GM23338 (cell line): ENCODE measurements around the gene AMPD3. TPM values are rescaled to one million over a fixed set of nuclear protein-coding genes. Genes with fewer than 3 reads are reported as not detected.

Source experiments
- ATAC-seq: fragments of 200-7000 bp; cut with Tn5 transposase; 3 replicates; pipeline ENCODE4 v1.9.1; 2020
- DNase-seq: peaks from one replicate; pipeline ENCODE4 v3.0.0-alpha.2; 2015; ENCODE audit warnings: low spot score
- H2AFZ ChIP-seq: fragments of 200-600 bp; sonication (generic); 2 replicates; pipeline ENCODE4 v1.8.0; 2016; ENCODE audit warnings: antibody characterized with exemption, mild to moderate bottlenecking, moderate library complexity
- H3F3A ChIP-seq: fragments of 200-600 bp; sonication (generic); replicated peaks from 2 replicates; pipeline ENCODE4 v1.8.0; 2017; ENCODE audit warnings: antibody characterized with exemption, mixed run types, low read depth
- H3K27ac ChIP-seq: fragments of 200-600 bp; sonication (generic); 2 replicates; pipeline ENCODE4 v1.6.1; 2016; ENCODE audit warnings: low read depth
- H3K27me3 ChIP-seq: fragments of 200-600 bp; sonication (generic); 2 replicates; pipeline ENCODE4 v1.8.0; 2016; ENCODE audit warnings: mild to moderate bottlenecking, mixed run types, moderate library complexity; ENCODE audit not compliant: insufficient read depth
- H3K36me3 ChIP-seq: fragments of 200-600 bp; sonication (generic); 2 replicates; pipeline ENCODE4 v1.8.0; 2016; ENCODE audit warnings: mild to moderate bottlenecking; ENCODE audit not compliant: insufficient read depth
- H3K4me1 ChIP-seq: fragments of 200-600 bp; sonication (generic); 2 replicates; pipeline ENCODE4 v1.8.0; 2016; ENCODE audit warnings: mild to moderate bottlenecking, moderate library complexity; ENCODE audit not compliant: insufficient read depth
- H3K4me2 ChIP-seq: fragments of 200-600 bp; sonication (generic); 2 replicates; pipeline ENCODE4 v1.7.1; 2017; ENCODE audit warnings: mixed run types
- H3K4me3 ChIP-seq: fragments of 200-600 bp; sonication (generic); 2 replicates; pipeline ENCODE4 v1.6.1; 2016; ENCODE audit warnings: mixed run types
- H3K79me2 ChIP-seq: fragments of 200-600 bp; sonication (generic); replicated peaks from 2 replicates; pipeline ENCODE4 v1.8.0; 2017; ENCODE audit warnings: mild to moderate bottlenecking; ENCODE audit not compliant: insufficient read depth
- H3K9me2 ChIP-seq: fragments of 200-600 bp; sonication (generic); 2 replicates; pipeline ENCODE4 v1.8.0; 2017; ENCODE audit not compliant: insufficient read depth
- H4K20me1 ChIP-seq: fragments of 200-600 bp; sonication (generic); replicated peaks from 2 replicates; pipeline ENCODE4 v1.8.0; 2017; ENCODE audit warnings: mild to moderate bottlenecking; ENCODE audit not compliant: insufficient read depth
- H3K27ac Mint-ChIP-seq: 2 replicates; pipeline ENCODE4 v1.8.0; 2020; ENCODE audit warnings: inconsistent platforms, mild to moderate bottlenecking, moderate library complexity, mixed read lengths
- H3K27me3 Mint-ChIP-seq: 3 replicates; pipeline ENCODE4 v1.8.0; 2022; ENCODE audit warnings: low read depth, mild to moderate bottlenecking, moderate library complexity, mixed read lengths, inconsistent platforms; ENCODE audit not compliant: insufficient read depth, poor library complexity
- H3K36me3 Mint-ChIP-seq: 3 replicates; pipeline ENCODE4 v1.8.0; 2021; ENCODE audit warnings: low read depth, mild to moderate bottlenecking, inconsistent platforms, moderate library complexity, mixed read lengths
- H3K4me1 Mint-ChIP-seq: 3 replicates; pipeline ENCODE4 v1.8.0; 2020; ENCODE audit warnings: mild to moderate bottlenecking, inconsistent platforms, mixed read lengths
- H3K4me3 Mint-ChIP-seq: 3 replicates; pipeline ENCODE4 v1.8.0; 2021; ENCODE audit warnings: moderate library complexity, mild to moderate bottlenecking, inconsistent platforms, mixed read lengths
- H3K9me3 Mint-ChIP-seq: 3 replicates; pipeline ENCODE4 v1.8.0; 2020; ENCODE audit warnings: moderate library complexity, mild to moderate bottlenecking, inconsistent platforms, mixed read lengths
- CREB1 ChIP-seq: fragments of 250-450 bp; sonication (Bioruptor Pico); IDR thresholded peaks from 2 replicates; pipeline ENCODE4 v1.5.0; 2020; ENCODE audit warnings: low read depth, mild to moderate bottlenecking, moderate library complexity
- CTCF ChIP-seq, 2 experiments: fragments of 200-600 bp in 1 of 2; sonication (generic) in 1 of 2; conservative IDR thresholded peaks; 2 replicates each; pipeline versions ENCODE4 v1.5.1 to v1.6.1; 2016 to 2017; ENCODE audit warnings: antibody characterized with exemption in 2 of 2, low read depth in 2 of 2, mild to moderate bottlenecking in 2 of 2, moderate library complexity in 1 of 2
- ETS1 ChIP-seq: IDR thresholded peaks from 2 replicates; pipeline ENCODE4 v1.6.1; 2016; ENCODE audit warnings: antibody characterized with exemption
- EZH2 ChIP-seq: fragments of 200-600 bp; sonication (generic); IDR thresholded peaks from one replicate; pipeline ENCODE4 v1.8.0; 2017; ENCODE audit warnings: antibody characterized with exemption, mild to moderate bottlenecking, low read depth; ENCODE audit not compliant: unreplicated experiment
- EZH2phosphoT487 ChIP-seq: fragments of 200-600 bp; sonication (generic); IDR thresholded peaks from one replicate; pipeline ENCODE4 v1.8.1; 2018; ENCODE audit warnings: antibody characterized with exemption; ENCODE audit not compliant: unreplicated experiment
- JUNB ChIP-seq: IDR thresholded peaks from one replicate; pipeline ENCODE4 v1.6.1; 2016; ENCODE audit warnings: antibody characterized with exemption; ENCODE audit not compliant: unreplicated experiment
- NANOG ChIP-seq: IDR thresholded peaks from 2 replicates; pipeline ENCODE4 v1.6.1; 2016; ENCODE audit warnings: antibody characterized with exemption, borderline replicate concordance
- POLR2AphosphoS5 ChIP-seq: IDR thresholded peaks from 2 replicates; pipeline ENCODE4 v1.6.1; 2016; ENCODE audit warnings: antibody characterized with exemption, low read depth
- REST ChIP-seq: IDR thresholded peaks from one replicate; pipeline ENCODE4 v1.6.1; 2018; ENCODE audit warnings: antibody characterized with exemption; ENCODE audit not compliant: unreplicated experiment
- STAT1 ChIP-seq: IDR thresholded peaks from one replicate; pipeline ENCODE4 v1.6.1; 2016; ENCODE audit warnings: antibody characterized with exemption; ENCODE audit not compliant: unreplicated experiment
- ZNF114 ChIP-seq: fragments of 250-450 bp; sonication (Bioruptor Pico); IDR thresholded peaks from 2 replicates; pipeline ENCODE4 v1.5.0; 2020; ENCODE audit warnings: mild to moderate bottlenecking, moderate library complexity
- ZNF331 ChIP-seq: fragments of 250-450 bp; sonication (Bioruptor Pico); IDR thresholded peaks from 2 replicates; pipeline ENCODE4 v1.5.0; 2020; ENCODE audit warnings: low read depth, mild to moderate bottlenecking, moderate library complexity
- polyA plus RNA-seq: library from polyadenylated mRNA; unstranded; fragments of >200 nt; fragmentation: Nextera tagmentation; extraction: Ambion mirVana; gene quantifications from 2 replicates; pipeline ENCODE4 v1.2.1, GENCODE V29; 2016
- total RNA-seq: library from RNA; depleted of rRNA; stranded (reverse); fragments of >200 nt; shearing (Covaris generic); gene quantifications from 2 replicates; pipeline ENCODE4 v1.2.3, GENCODE V29; 2014

Gene AMPD3
- total and polyA plus RNA-seq, 2 experiments from 2014 or later, result 1.6 to 2.1 TPM

GRCh38 chr11:10462746-10463300, 7.8 kb downstream of the AMPD3 start (continued):
- no peak for TF ChIP-seq EZH2phosphoT487
- TF ChIP-seq POLR2AphosphoS5, result no peak
- TF ChIP-seq STAT1, result no peak
- TF ChIP-seq JUNB, result no peak
- no peak for TF ChIP-seq ZNF114 (CRISPR knock-in tag)
- TF ChIP-seq ETS1, result no peak
- TF ChIP-seq NANOG, result no peak
- TF ChIP-seq REST, result no peak
- TF ChIP-seq ZNF331 (CRISPR knock-in tag), result no peak
- TF ChIP-seq CREB1 (CRISPR knock-in tag), result no peak
- no peak for TF ChIP-seq EZH2

- no peaks in the 10 kb centered on the region for H3K36me3 ChIP-seq
- H3K27ac ChIP-seq, result no peak overlapping the region
- H3F3A ChIP-seq, result no peaks in the 10 kb centered on the region
- no peaks in the 10 kb centered on the region for H3K79me2 ChIP-seq
- Mint-ChIP-seq H3K4me3 (no peak overlapping the region), H3K36me3 (peaks cover 9% of the 10 kb centered on the region), H3K4me1 (peaks cover 14% of the 10 kb centered on the region; the same call in 2 of the 3 replicates), H3K27ac (no peak overlapping the region), H3K9me3 (peaks cover 9% of the 10 kb centered on the region; the same call in 2 of the 3 replicates), H3K27me3 (peaks cover 2% of the 10 kb centered on the region)
- H3K4me2 ChIP-seq, result no peak overlapping the region
- H3K9me2 ChIP-seq, result 0 out of 2 replicates have a peak, but pooled peaks cover 3% of the 10 kb centered on the region
- no peaks in the 10 kb centered on the region for H4K20me1 ChIP-seq
- no peaks in the 10 kb centered on the region for H3K27me3 ChIP-seq
- H2AFZ ChIP-seq, result no peak overlapping the region
- H3K4me1 ChIP-seq, result no peaks in the 10 kb centered on the region
- ATAC-seq (peak; percentile 85), DNase-seq (peak; percentile 38)
- TF ChIP-seq STAT1, result no peak
- no peak for TF ChIP-seq ZNF331 (CRISPR knock-in tag)
- no peak for TF ChIP-seq EZH2
- no peak for TF ChIP-seq NANOG
- no peak for TF ChIP-seq REST
- no peak for TF ChIP-seq EZH2phosphoT487
- no peak for TF ChIP-seq POLR2AphosphoS5
- TF ChIP-seq CTCF (conservative IDR thresholded peaks at IDR 0.05; ENCODE audit: low read depth in 2 of 2), result no peak
- no peak for TF ChIP-seq ZNF114 (CRISPR knock-in tag)
- H3K4me3 ChIP-seq, result no peak overlapping the region
Measured at GRCh38 chr11:10473371-10473770, 18.3 kb downstream of the AMPD3 start.
